ENCODE results near the gene TAX1BP1.

- TF ChIP-seq POLR2AphosphoS5 (IDR thresholded peaks at IDR 0.05) (no peak), EP300 (IDR thresholded peaks at IDR 0.05) (no peak), POLR2A (IDR thresholded peaks at IDR 0.05) (no peak)
- TF ChIP-seq, protein P1, sequence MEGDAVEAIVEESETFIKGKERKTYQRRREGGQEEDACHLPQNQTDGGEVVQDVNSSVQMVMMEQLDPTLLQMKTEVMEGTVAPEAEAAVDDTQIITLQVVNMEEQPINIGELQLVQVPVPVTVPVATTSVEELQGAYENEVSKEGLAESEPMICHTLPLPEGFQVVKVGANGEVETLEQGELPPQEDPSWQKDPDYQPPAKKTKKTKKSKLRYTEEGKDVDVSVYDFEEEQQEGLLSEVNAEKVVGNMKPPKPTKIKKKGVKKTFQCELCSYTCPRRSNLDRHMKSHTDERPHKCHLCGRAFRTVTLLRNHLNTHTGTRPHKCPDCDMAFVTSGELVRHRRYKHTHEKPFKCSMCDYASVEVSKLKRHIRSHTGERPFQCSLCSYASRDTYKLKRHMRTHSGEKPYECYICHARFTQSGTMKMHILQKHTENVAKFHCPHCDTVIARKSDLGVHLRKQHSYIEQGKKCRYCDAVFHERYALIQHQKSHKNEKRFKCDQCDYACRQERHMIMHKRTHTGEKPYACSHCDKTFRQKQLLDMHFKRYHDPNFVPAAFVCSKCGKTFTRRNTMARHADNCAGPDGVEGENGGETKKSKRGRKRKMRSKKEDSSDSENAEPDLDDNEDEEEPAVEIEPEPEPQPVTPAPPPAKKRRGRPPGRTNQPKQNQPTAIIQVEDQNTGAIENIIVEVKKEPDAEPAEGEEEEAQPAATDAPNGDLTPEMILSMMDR (IDR thresholded peaks at IDR 0.05) = no peak
Observed at GRCh38 chr7:27876756-27877155, 136.8 kb downstream of the TAX1BP1 start.
